HG02642 (cell line): ENCODE data around the gene CCL7.

Source experiments
- ATAC-seq: cut with Tn5 transposase; IDR thresholded peaks from one replicate; pipeline ENCODE4 v1.9.1; 2021; ENCODE audit warnings: mild to moderate bottlenecking; ENCODE audit not compliant: unreplicated experiment, poor library complexity

Gene CCL7

GRCh38 chr17:34283571-34283970 is 13.6 kb downstream of the CCL7 start:
- no peak for ATAC-seq

- no peak for ATAC-seq
These were observed 15.3 kb downstream of the CCL7 start, which contains the start of gene CCL11 for GRCh38 chr17:34285286-34285792. Gene CCL11 (plus strand): TSS chr17:34285742. CDS start chr17:34285809, 67 bp downstream.

- no peak for ATAC-seq
These were observed 17.9 kb downstream of the CCL7 start for GRCh38 chr17:34287875-34288274.

GRCh38 chr17:34290586-34290985 is 20.6 kb downstream of the CCL7 start:
- no peak for ATAC-seq

- ATAC-seq = no peak
These were observed 21.8 kb downstream of the CCL7 start for GRCh38 chr17:34291721-34292348.

GRCh38 chr17:34299027-34299426 is 29.0 kb downstream of the CCL7 start:
- no peak for ATAC-seq

- no peak for ATAC-seq
These were observed 30.0 kb downstream of the CCL7 start for GRCh38 chr17:34299956-34300577.

GRCh38 chr17:34300652-34301370 is 30.8 kb downstream of the CCL7 start:
- ATAC-seq = no peak

- ATAC-seq = no peak
These were observed 32.0 kb downstream of the CCL7 start for GRCh38 chr17:34301986-34302385.

GRCh38 chr17:34302636-34303035 is 32.6 kb downstream of the CCL7 start:
- no peak for ATAC-seq

GRCh38 chr17:34303606-34304005 is 33.6 kb downstream of the CCL7 start:
- ATAC-seq = no peak

GRCh38 chr17:34305061-34305460 is 35.0 kb downstream of the CCL7 start:
- no peak for ATAC-seq

GRCh38 chr17:34305606-34306005 is 35.6 kb downstream of the CCL7 start:
- ATAC-seq = no peak

- ATAC-seq = no peak
These were observed 36.4 kb downstream of the CCL7 start for GRCh38 chr17:34306466-34306865.

- no peak for ATAC-seq
These were observed 37.1 kb downstream of the CCL7 start for GRCh38 chr17:34307110-34307509.

GRCh38 chr17:34308371-34308770 is 38.4 kb downstream of the CCL7 start:
- ATAC-seq = no peak

- no peak for ATAC-seq
These were observed 41.3 kb downstream of the CCL7 start for GRCh38 chr17:34311291-34311690.

- ATAC-seq = no peak
These were observed 42.1 kb downstream of the CCL7 start for GRCh38 chr17:34312080-34312479.

- no peak for ATAC-seq
These were observed 43.1 kb downstream of the CCL7 start for GRCh38 chr17:34313164-34313563.

- ATAC-seq = no peak
These were observed 44.3 kb downstream of the CCL7 start for GRCh38 chr17:34314279-34314678.

- no peak for ATAC-seq
These were observed 48.5 kb downstream of the CCL7 start for GRCh38 chr17:34318474-34318873.
